ENCODE results near the gene KIF22. TPM values are rescaled to one million over a fixed set of nuclear protein-coding genes. Genes with fewer than 3 reads are reported as not detected.
A peak's percentile ranks its signal among the peaks of the same experiment; 100 is the strongest.

Gene KIF22
- total and polyA plus RNA-seq, 9 of the 15 experiments (the other 6 are each of a cell fraction or from before 2014, with no cell fraction given): 8.7 to 232 (median 131) TPM

DNA sequence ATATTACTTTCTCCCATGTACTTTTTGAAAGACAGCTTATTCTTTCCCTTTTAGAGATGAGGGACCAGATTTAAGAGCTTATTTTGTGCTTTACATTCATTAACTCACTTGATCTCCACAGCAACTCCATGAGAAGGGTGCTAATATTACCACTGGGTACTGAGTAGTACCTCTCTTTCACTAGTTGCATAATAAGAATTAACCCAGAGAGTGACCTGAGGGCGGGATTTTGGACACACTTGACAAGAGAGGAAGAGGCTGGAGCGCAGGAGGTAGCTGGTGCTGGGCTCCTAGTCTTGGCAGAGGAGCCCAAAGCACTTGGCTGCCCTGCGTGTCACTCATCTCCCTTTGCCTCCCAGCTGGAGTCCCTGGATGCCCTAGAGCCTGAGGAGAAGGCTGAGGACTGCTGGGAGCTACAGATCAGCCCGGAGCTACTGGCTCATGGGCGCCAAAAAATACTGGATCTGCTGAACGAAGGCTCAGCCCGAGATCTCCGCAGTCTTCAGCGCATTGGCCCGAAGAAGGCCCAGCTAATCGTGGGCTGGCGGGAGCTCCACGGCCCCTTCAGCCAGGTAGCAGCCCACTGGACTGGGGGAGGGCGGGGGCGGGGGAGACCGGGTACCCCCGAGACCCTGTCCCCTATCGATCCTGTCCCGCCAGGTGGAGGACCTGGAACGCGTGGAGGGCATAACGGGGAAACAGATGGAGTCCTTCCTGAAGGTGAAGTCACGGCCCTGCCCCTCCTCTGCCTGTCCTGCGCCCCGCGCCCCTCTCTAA lies 14.1 kb downstream of the KIF22 start (continued):
- TF ChIP-seq, protein P1, sequence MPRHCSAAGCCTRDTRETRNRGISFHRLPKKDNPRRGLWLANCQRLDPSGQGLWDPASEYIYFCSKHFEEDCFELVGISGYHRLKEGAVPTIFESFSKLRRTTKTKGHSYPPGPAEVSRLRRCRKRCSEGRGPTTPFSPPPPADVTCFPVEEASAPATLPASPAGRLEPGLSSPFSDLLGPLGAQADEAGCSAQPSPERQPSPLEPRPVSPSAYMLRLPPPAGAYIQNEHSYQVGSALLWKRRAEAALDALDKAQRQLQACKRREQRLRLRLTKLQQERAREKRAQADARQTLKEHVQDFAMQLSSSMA (CRISPR knock-in tag; IDR thresholded peaks at IDR 0.05): 0 out of 2 replicates have a peak, but pooled peaks have one; percentile 21
- peak; percentile 26; the same call in 1 of the 2 replicates for TF ChIP-seq ZNF431 (CRISPR knock-in tag; IDR thresholded peaks at IDR 0.05)

GRCh38 chr16:29805232-29806098 lies 14.9 kb downstream of the KIF22 start:
- POLR2A ChIA-PET: interaction anchor here (1.0 to 6.0 kb wide), 5 partner anchors 11 to 106 kb away, joined by 5 to 114 read pairs (median 8); partner anchors contain the start of genes KIF22 and PAGR1
- Histone ChIP-seq H3K36me3 (ENCODE audit: control insufficient read depth, insufficient read depth, low read length) (peaks cover 72% of the 10 kb centered on the region), H3K9me1 (ENCODE audit: control insufficient read depth, insufficient read depth, low read length) (no peaks in the 10 kb centered on the region), H3K27me3 (ENCODE audit: control insufficient read depth in 2 of 2, insufficient read depth in 2 of 2, low read length in 2 of 2) (no peaks in the 10 kb centered on the region), H3K9me3 (replicated peaks; ENCODE audit: control insufficient read depth, insufficient read depth, low read depth, low read length) (no peaks in the 10 kb centered on the region), H3K9ac (ENCODE audit: insufficient read depth in 1 of 2, low read depth in 2 of 2, low read length in 2 of 2) (peak overlapping the region; percentile 92 to 100), H3K27ac (ENCODE audit: extremely low read depth, low read depth, low read length) (peak overlapping the region; percentile 99), H3K4me2 (ENCODE audit: insufficient read depth, low read length) (peak overlapping the region; percentile 90), H3K4me3 (peak overlapping the region; percentile 59), H4K20me1 (replicated peaks; ENCODE audit: control insufficient read depth, insufficient read depth, low read length) (peaks cover 17% of the 10 kb centered on the region; the same call in 1 of the 2 replicates), H3K79me2 (ENCODE audit: control insufficient read depth, insufficient read depth, low read length) (peaks cover 44% of the 10 kb centered on the region), H3K4me1 (replicated peaks in 1 of 2; ENCODE audit: control insufficient read depth in 2 of 2, insufficient read depth in 2 of 2, low read length in 2 of 2) (peaks cover 32 to 45% of the 10 kb centered on the region in 2 experiments), H2AFZ (ENCODE audit: low read depth, low read length) (peak overlapping the region; percentile 82)
- FAIRE-seq (peak; percentile 92), ATAC-seq (peak; percentile 75), DNase-seq (ENCODE audit: extremely low read depth in 1 of 4, low spot score in 3 of 4) (peak; percentile 81 to 98 (median 88))
- intact Hi-C loops (cut with micrococcal nuclease): loop anchor here (1.0 to 2.0 kb wide), 2 partner anchors 15 to 43 kb away; partner anchors contain the start of gene KIF22
- in situ Hi-C loops (cut with MboI): no loop called here
- CTCF ChIA-PET (ENCODE audit: low intra/inter-chr PET ratio): no interaction called here
- WGBS (ENCODE audit: insufficient coverage, low coverage, missing lambda C conversion rate): under 1% methylated on average over 45 of the region's 103 CpGs
- no TSS peak for BruUV-seq (replicated peaks)
- TF ChIP-seq FOXJ2 (tag; IDR thresholded peaks at IDR 0.05) (peak; percentile 82), RBM25 (IDR thresholded peaks at IDR 0.05; ENCODE audit: low read depth, low read length, severe bottlenecking) (no peak), ZNF511 (CRISPR knock-in tag; IDR thresholded peaks at IDR 0.05) (no peak), TAF9B (IDR thresholded peaks at IDR 0.05; ENCODE audit: partially characterized antibody) (peak; percentile 82), FOXK2 (conservative IDR thresholded peaks at IDR 0.05 in 1 of 2, IDR thresholded peaks at IDR 0.05 in 1 of 2; ENCODE audit: low read depth in 2 of 2) (peak; percentile 97 to 99), EHMT2 (IDR thresholded peaks at IDR 0.05) (no peak), ZSCAN29 (IDR thresholded peaks at IDR 0.05) (no peak), GATA2 (CRISPR knock-in tag; IDR thresholded peaks at IDR 0.05) (no peak), TAF7 (tag; IDR thresholded peaks at IDR 0.05) (peak; percentile 81), SIRT6 (IDR thresholded peaks at IDR 0.05; ENCODE audit: low read depth, low read length) (no peak), EZH2 (IDR thresholded peaks at IDR 0.05; ENCODE audit: borderline replicate concordance, low read depth, low read length) (no peak), TEAD1 (CRISPR knock-in tag; IDR thresholded peaks at IDR 0.05) (peak; percentile 68 to 75), RBM39 (optimal IDR thresholded peaks at IDR 0.05; ENCODE audit: low read depth, low read length) (no peak), ILF3 (IDR thresholded peaks at IDR 0.05; ENCODE audit: borderline replicate concordance) (no peak), MCM7 (IDR thresholded peaks at IDR 0.05) (no peak), TCF15 (CRISPR knock-in tag; IDR thresholded peaks at IDR 0.05) (no peak)

All from K562 (cell line).